HepG2 (cell line): ENCODE data around the gene HIPK4. TPM values are rescaled to one million over a fixed set of nuclear protein-coding genes. Genes with fewer than 3 reads are reported as not detected.

Experiments used
- ATAC-seq: fragments of 200-7000 bp; cut with Tn5 transposase; 3 replicates; pipeline ENCODE4 v1.9.1; 2020; ENCODE audit warnings: mild to moderate bottlenecking, moderate library complexity
- BruUV-seq: library from RNA; stranded (reverse); fragments of 400-500 nt; replicated peaks from 2 replicates; lab custom pipeline; 2021; lab: Mats Ljungman, UMichigan
- CTCF ChIA-PET: fragments of 300-600 bp; formaldehyde crosslinking; extraction: SDS; loops from one replicate; lab custom pipeline; 2021; ENCODE audit warnings: low total read pairs, inconsistent platforms, low intra/inter-chr PET ratio; lab: Yijun Ruan, JAX
- POLR2A ChIA-PET: fragments of 350-600 bp; sonication (Branson Sonifier 250); formaldehyde crosslinking; loops from one replicate; lab custom pipeline; 2020; ENCODE audit warnings: antibody characterized with exemption, inconsistent platforms; lab: Yijun Ruan, JAX
- DNase-seq: peaks from one replicate; pipeline ENCODE4 v3.0.0-alpha.2; 2015; ENCODE audit warnings: low spot score
- FAIRE-seq: peaks from 3 replicates; lab custom pipeline; 2011; peaks lifted over from hg19 to GRCh38; lab: Jason Lieb, UNC
- H2AFZ ChIP-seq: one replicate; pipeline ENCODE4 v1.6.1; 2011; ENCODE audit warnings: low read length, inconsistent platforms
- H3K27ac ChIP-seq: fragments of 300-600 bp; 3 replicates; pipeline ENCODE4 v1.8.0; 2011; ENCODE audit warnings: mixed run types, mild to moderate bottlenecking, mixed read lengths, low read length, inconsistent platforms; ENCODE audit not compliant: insufficient read depth; ENCODE audit errors: extremely low read length
- H3K27me3 ChIP-seq, 2 experiments: fragments of 200-600 bp in 1 of 2; 2 replicates in 1 of 2; 3 replicates in 1 of 2; pipeline versions ENCODE4 v1.6.0 to v1.8.0; 2011; ENCODE audit warnings: low read length in 2 of 2, mild to moderate bottlenecking in 2 of 2, moderate library complexity in 2 of 2, inconsistent platforms in 1 of 2; ENCODE audit not compliant: insufficient read depth in 2 of 2, control insufficient read depth in 1 of 2
- H3K36me3 ChIP-seq, 2 experiments: fragments of 200-600 bp in 1 of 2; replicated peaks in 1 of 2; 2 replicates in 1 of 2; 3 replicates in 1 of 2; pipeline versions ENCODE4 v1.5.1 to v1.8.0; 2011; ENCODE audit warnings: low read length in 2 of 2, inconsistent platforms in 1 of 2; ENCODE audit not compliant: insufficient read depth in 2 of 2, control insufficient read depth in 1 of 2
- H3K4me1 ChIP-seq: 2 replicates; pipeline ENCODE4 v1.5.1; 2012; ENCODE audit warnings: low read length, inconsistent platforms; ENCODE audit not compliant: insufficient read depth
- H3K4me2 ChIP-seq: 2 replicates; pipeline ENCODE4 v1.6.0; 2011; ENCODE audit warnings: low read depth, low read length, inconsistent platforms
- H3K4me3 ChIP-seq, 3 experiments: fragments of 200-600 bp in 1 of 3; sonication (generic), shearing (Covaris generic) in 1 of 3; replicated peaks in 1 of 3; 2 replicates each; pipeline ENCODE4 v1.5.1; 2011 to 2016; ENCODE audit warnings: low read length in 3 of 3, inconsistent platforms in 2 of 3, low read depth in 2 of 3, mild to moderate bottlenecking in 2 of 3, control low read depth in 1 of 3, mixed read lengths in 1 of 3; ENCODE audit not compliant: insufficient read depth in 1 of 3
- H3K79me2 ChIP-seq: one replicate; pipeline ENCODE4 v1.6.1; 2011; ENCODE audit warnings: low read length, inconsistent platforms; ENCODE audit not compliant: insufficient read depth
- H3K9ac ChIP-seq: 2 replicates; pipeline ENCODE4 v1.6.0; 2011; ENCODE audit warnings: mild to moderate bottlenecking, low read depth, low read length, inconsistent platforms; ENCODE audit not compliant: insufficient read depth
- H3K9me3 ChIP-seq: 2 replicates; pipeline ENCODE4 v1.5.1; 2012; ENCODE audit warnings: mild to moderate bottlenecking, low read length
- H4K20me1 ChIP-seq: 2 replicates; pipeline ENCODE4 v1.6.0; 2011; ENCODE audit warnings: inconsistent platforms, mild to moderate bottlenecking, low read length, moderate library complexity; ENCODE audit not compliant: insufficient read depth
- CSRNP1 ChIP-seq: sonication (generic); formaldehyde crosslinking; IDR thresholded peaks from 2 replicates; pipeline ENCODE4 v1.8.1; 2023; ENCODE audit warnings: mild to moderate bottlenecking, missing genetic modification reagents
- EHMT2 ChIP-seq: fragments of 200-600 bp; sonication (generic); IDR thresholded peaks from 2 replicates; pipeline ENCODE4 v1.7.0; 2017; ENCODE audit warnings: antibody characterized with exemption, low read depth, low read length, borderline replicate concordance
- ESRRA ChIP-seq: sonication (generic); formaldehyde crosslinking; IDR thresholded peaks from 2 replicates; pipeline ENCODE4 v1.5.1; 2020; ENCODE audit warnings: mild to moderate bottlenecking, low read depth, missing genetic modification reagents
- MEIS1 ChIP-seq: sonication (generic); formaldehyde crosslinking; IDR thresholded peaks from 2 replicates; pipeline ENCODE4 v1.9.0; 2021; ENCODE audit warnings: mild to moderate bottlenecking, missing genetic modification reagents, moderate library complexity, borderline replicate concordance
- NFIB ChIP-seq: sonication (generic); formaldehyde crosslinking; IDR thresholded peaks from 2 replicates; pipeline ENCODE4 v1.9.0; 2021; ENCODE audit warnings: missing genetic modification reagents, mild to moderate bottlenecking, borderline replicate concordance
- PHF20 ChIP-seq: sonication (generic); formaldehyde crosslinking; IDR thresholded peaks from 2 replicates; pipeline ENCODE4 v1.5.0; 2020; ENCODE audit warnings: mild to moderate bottlenecking, missing genetic modification reagents
- PHF8 ChIP-seq: sonication (generic); formaldehyde crosslinking; IDR thresholded peaks from 2 replicates; pipeline ENCODE4 v1.5.0; 2020; ENCODE audit warnings: missing genetic modification reagents
- RARA ChIP-seq: IDR thresholded peaks from 2 replicates; pipeline ENCODE4 v1.6.1; 2016; ENCODE audit warnings: missing genetic modification reagents, missing compliant biosample characterization
- RFX3 ChIP-seq: IDR thresholded peaks from 2 replicates; pipeline ENCODE4 v1.6.1; 2016; ENCODE audit warnings: missing biosample characterization, missing genetic modification reagents
- SP4 ChIP-seq: sonication (generic); formaldehyde crosslinking; IDR thresholded peaks from 2 replicates; pipeline ENCODE4 v1.8.1; 2023; ENCODE audit warnings: mild to moderate bottlenecking, missing genetic modification reagents
- ZNF160 ChIP-seq: sonication (generic); formaldehyde crosslinking; IDR thresholded peaks from 2 replicates; pipeline ENCODE4 v1.8.0; 2022; ENCODE audit warnings: mild to moderate bottlenecking, inconsistent platforms, missing genetic modification reagents
- ZNF234 ChIP-seq: sonication (generic); formaldehyde crosslinking; conservative IDR thresholded peaks from 2 replicates; pipeline ENCODE4 v1.5.1; 2020; ENCODE audit warnings: mild to moderate bottlenecking, missing genetic modification reagents
- ZNF572 ChIP-seq: sonication (generic); formaldehyde crosslinking; IDR thresholded peaks from 2 replicates; pipeline ENCODE4 v1.5.1; 2020; ENCODE audit warnings: mild to moderate bottlenecking, missing genetic modification reagents
- ZNF576 ChIP-seq: sonication (generic); formaldehyde crosslinking; IDR thresholded peaks from 2 replicates; pipeline ENCODE4 v1.4.0; 2020; ENCODE audit warnings: mild to moderate bottlenecking, missing genetic modification reagents
- WGBS: methylation state at CpG from one replicate; pipeline ENCODE4 v1.1.6; 2017; ENCODE audit warnings: low lambda C conversion rate; 5-methylcytosine and 5-hydroxymethylcytosine counted together
- in situ Hi-C: cut with HindIII; loops from 2 replicates; pipeline ENCODE4 v1.10.0; 2017; ENCODE audit warnings: low pct_unique_long_range_greater_than_20kb; ENCODE audit not compliant: extremely low pct_ligation_motif_present
- intact Hi-C: fragments of 100-400 bp; cut with micrococcal nuclease; formaldehyde crosslinking; loops from one replicate; pipeline ENCODE4 v1.10.0; 2022; ENCODE audit not compliant: unreplicated experiment
- polyA plus RNA-seq, 8 experiments: library from polyadenylated mRNA; depleted of rRNA in 3 of 8; stranded (reverse) in 7 of 8; unstranded in 1 of 8; fragments of >200 nt; fragmentation: Illumina TruSeq in 4 of 8; extraction: Trizol in 4 of 8; gene quantifications; 2 replicates each; pipeline versions ENCODE4 v1.2.1 to v1.2.3, GENCODE V29; 2011 to 2016; ENCODE audit warnings: low read depth in 4 of 8, missing spikeins in 1 of 8, mixed read lengths in 1 of 8; ENCODE audit not compliant: insufficient read depth in 1 of 8
- total RNA-seq, 5 experiments: library from RNA; depleted of rRNA; stranded (reverse); fragments of >200 nt; fragmentation: Illumina TruSeq; extraction: Trizol; gene quantifications; 2 replicates each; pipeline ENCODE4 v1.2.3, GENCODE V29; 2016; ENCODE audit warnings: low read depth in 1 of 5
- TF ChIP-seq, protein P1 (sequence below), 2 experiments: sonication (generic) in 1 of 2; formaldehyde crosslinking in 1 of 2; IDR thresholded peaks; 2 replicates each; pipeline versions ENCODE4 v1.4.0 to v1.6.1; 2016 to 2020; ENCODE audit warnings: borderline replicate concordance in 1 of 2, low read depth in 1 of 2, mild to moderate bottlenecking in 1 of 2, missing genetic modification reagents in 1 of 2
- TF ChIP-seq, protein P2 (sequence below), 2 experiments: sonication (generic) in 1 of 2; formaldehyde crosslinking in 1 of 2; IDR thresholded peaks; 2 replicates each; pipeline versions ENCODE4 v1.4.0 to v1.6.1; 2018 to 2020; ENCODE audit warnings: missing genetic modification reagents in 2 of 2, borderline replicate concordance in 1 of 2, low read depth in 1 of 2, mild to moderate bottlenecking in 1 of 2, missing biosample characterization in 1 of 2

Gene HIPK4
- total and polyA plus RNA-seq, 2 of the 13 experiments (the other 11 are each of a cell fraction or from before 2014, with no cell fraction given), result 0.03 TPM; not detected in 1

DNA sequence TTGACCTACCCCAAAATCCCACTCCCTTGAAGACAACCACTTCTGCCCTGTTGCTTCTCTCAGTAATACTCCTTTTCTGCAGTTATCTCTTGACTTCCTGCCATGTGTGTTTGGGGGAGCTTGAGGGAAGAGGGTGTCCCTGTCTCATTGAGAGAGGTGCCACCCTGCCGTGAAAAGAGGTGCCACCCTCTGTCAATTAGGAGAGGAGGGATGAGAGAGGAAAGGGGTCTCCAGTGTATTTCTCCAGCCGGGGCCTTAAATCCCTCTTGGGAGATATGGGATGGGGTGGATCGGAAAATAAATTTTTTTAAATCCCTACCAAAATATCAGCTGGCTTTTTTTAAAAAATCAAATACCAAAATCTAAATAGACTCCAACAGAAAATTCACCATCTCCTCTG, 25.0 kb downstream of the HIPK4 start (continued):
- TF ChIP-seq, protein P1, sequence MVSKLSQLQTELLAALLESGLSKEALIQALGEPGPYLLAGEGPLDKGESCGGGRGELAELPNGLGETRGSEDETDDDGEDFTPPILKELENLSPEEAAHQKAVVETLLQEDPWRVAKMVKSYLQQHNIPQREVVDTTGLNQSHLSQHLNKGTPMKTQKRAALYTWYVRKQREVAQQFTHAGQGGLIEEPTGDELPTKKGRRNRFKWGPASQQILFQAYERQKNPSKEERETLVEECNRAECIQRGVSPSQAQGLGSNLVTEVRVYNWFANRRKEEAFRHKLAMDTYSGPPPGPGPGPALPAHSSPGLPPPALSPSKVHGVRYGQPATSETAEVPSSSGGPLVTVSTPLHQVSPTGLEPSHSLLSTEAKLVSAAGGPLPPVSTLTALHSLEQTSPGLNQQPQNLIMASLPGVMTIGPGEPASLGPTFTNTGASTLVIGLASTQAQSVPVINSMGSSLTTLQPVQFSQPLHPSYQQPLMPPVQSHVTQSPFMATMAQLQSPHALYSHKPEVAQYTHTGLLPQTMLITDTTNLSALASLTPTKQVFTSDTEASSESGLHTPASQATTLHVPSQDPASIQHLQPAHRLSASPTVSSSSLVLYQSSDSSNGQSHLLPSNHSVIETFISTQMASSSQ (IDR thresholded peaks at IDR 0.05; ENCODE audit: low read depth), result no peak
- TF ChIP-seq, protein P1 (CRISPR knock-in tag; IDR thresholded peaks at IDR 0.05; ENCODE audit: borderline replicate concordance), result no peak
- TF ChIP-seq MEIS1 (CRISPR knock-in tag) (no peak), ZNF572 (no peak), PHF8 (CRISPR knock-in tag) (no peak), SP4 (CRISPR knock-in tag) (no peak), CSRNP1 (CRISPR knock-in tag) (no peak)

DNA sequence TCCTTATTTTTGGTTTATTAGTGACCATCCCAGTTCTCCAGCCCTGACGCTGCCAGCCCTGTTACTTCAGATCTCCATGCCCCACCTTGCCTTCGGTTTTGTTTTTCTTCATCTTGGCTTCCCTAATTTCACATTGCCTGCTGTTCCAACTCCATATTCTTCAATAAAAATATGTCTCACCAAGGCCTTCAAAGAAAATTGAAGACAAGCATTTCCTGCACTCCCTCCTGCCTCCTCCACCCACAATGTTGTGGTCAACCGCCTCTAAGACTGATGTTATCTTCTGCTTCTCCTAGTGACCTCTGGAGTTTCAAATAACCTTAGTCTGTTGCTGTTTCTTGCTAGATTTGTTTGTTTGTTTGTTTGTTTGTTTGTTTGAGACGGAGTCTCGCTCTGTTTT, 26.9 kb downstream of the HIPK4 start:
- H3K79me2 ChIP-seq, result no peaks in the 10 kb centered on the region
- H3K27ac ChIP-seq, result no peak overlapping the region
- no peaks in the 10 kb centered on the region for H3K27me3 ChIP-seq
- H3K9ac ChIP-seq, result no peak overlapping the region
- H3K9me3 ChIP-seq, result no peaks in the 10 kb centered on the region
- 93% methylated on average over 5 of the region's 5 CpGs for WGBS
- DNase-seq, result no peak
- no peak overlapping the region for H3K4me3 ChIP-seq
- no peak overlapping the region for H3K4me2 ChIP-seq
- no peaks in the 10 kb centered on the region for H4K20me1 ChIP-seq
- H3K36me3 ChIP-seq, result peaks cover 1 to 8% of the 10 kb centered on the region in 2 experiments; a peak in 3 of 5 replicates
- in situ Hi-C loops, result no loop called here
- ChIA-PET POLR2A (no interaction called here), CTCF (no interaction called here)
- peaks cover 1% of the 10 kb centered on the region; the same call in 1 of the 2 replicates for H3K4me1 ChIP-seq
- no peak for FAIRE-seq
- BruUV-seq, result no TSS peak
- intact Hi-C loops, result no loop called here
- H2AFZ ChIP-seq, result no peak overlapping the region
- ATAC-seq, result no peak
- no peak for TF ChIP-seq ZNF160 (CRISPR knock-in tag)
- TF ChIP-seq PHF20 (CRISPR knock-in tag), result no peak
- TF ChIP-seq, protein P2, sequence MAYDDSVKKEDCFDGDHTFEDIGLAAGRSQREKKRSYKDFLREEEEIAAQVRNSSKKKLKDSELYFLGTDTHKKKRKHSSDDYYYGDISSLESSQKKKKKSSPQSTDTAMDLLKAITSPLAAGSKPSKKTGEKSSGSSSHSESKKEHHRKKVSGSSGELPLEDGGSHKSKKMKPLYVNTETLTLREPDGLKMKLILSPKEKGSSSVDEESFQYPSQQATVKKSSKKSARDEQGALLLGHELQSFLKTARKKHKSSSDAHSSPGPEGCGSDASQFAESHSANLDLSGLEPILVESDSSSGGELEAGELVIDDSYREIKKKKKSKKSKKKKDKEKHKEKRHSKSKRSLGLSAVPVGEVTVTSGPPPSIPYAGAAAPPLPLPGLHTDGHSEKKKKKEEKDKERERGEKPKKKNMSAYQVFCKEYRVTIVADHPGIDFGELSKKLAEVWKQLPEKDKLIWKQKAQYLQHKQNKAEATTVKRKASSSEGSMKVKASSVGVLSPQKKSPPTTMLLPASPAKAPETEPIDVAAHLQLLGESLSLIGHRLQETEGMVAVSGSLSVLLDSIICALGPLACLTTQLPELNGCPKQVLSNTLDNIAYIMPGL (CRISPR knock-in tag; IDR thresholded peaks at IDR 0.05; ENCODE audit: borderline replicate concordance in 1 of 2, low read depth in 1 of 2), result no peak
- TF ChIP-seq EHMT2, result no peak
- no peak for TF ChIP-seq ZNF576 (CRISPR knock-in tag)
- no peak for TF ChIP-seq RFX3 (CRISPR knock-in tag)
- TF ChIP-seq ESRRA (CRISPR knock-in tag), result no peak
- no peak for TF ChIP-seq ZNF234 (CRISPR knock-in tag)
- no peak for TF ChIP-seq NFIB
- no peak for TF ChIP-seq RARA (CRISPR knock-in tag)
